ENCODE results near the gene SDR39U1. TPM values are rescaled to one million over a fixed set of nuclear protein-coding genes. Genes with fewer than 3 reads are reported as not detected.

The SDR39U1 gene
- total and polyA plus RNA-seq, 10 of the 15 experiments (the other 5 are each of a cell fraction or from before 2014, with no cell fraction given) = 14.0 to 89.3 (median 42.2) TPM

GRCh38 chr14:24429395-24430142 is 13.0 kb downstream of the SDR39U1 start, which contains the start of the genes CBLN3 and KHNYN (continued):
- no peak for TF ChIP-seq ZBTB11 (CRISPR knock-in tag; IDR thresholded peaks at IDR 0.05)
- TF ChIP-seq LARP7 (IDR thresholded peaks at IDR 0.05) = 0 out of 2 replicates have a peak, but pooled peaks have one; percentile 55
- no peak for TF ChIP-seq FOXM1 (IDR thresholded peaks at IDR 0.05; ENCODE audit: low read depth, low read length)
- no peak for TF ChIP-seq CEBPZ (IDR thresholded peaks at IDR 0.05; ENCODE audit: low read depth, low read length)
- TF ChIP-seq MLLT1 (IDR thresholded peaks at IDR 0.05) = 0 out of 2 replicates have a peak, but pooled peaks have one; percentile 28
- TF ChIP-seq SMAD5 (IDR thresholded peaks at IDR 0.05; ENCODE audit: low read depth) = peak; percentile 49; the same call in 1 of the 2 replicates
- TF ChIP-seq TCF3 (IDR thresholded peaks at IDR 0.05; ENCODE audit: borderline replicate concordance, insufficient read depth, low read depth, low read length) = no peak; the same call in 1 of the 2 replicates
- peak; percentile 70; the same call in 1 of the 2 replicates for TF ChIP-seq RB1 (IDR thresholded peaks at IDR 0.05; ENCODE audit: borderline replicate concordance)
- 0 out of 2 replicates have a peak, but pooled peaks have one; percentile 56 for TF ChIP-seq ZNF217 (IDR thresholded peaks at IDR 0.05)
- peak; percentile 81; the same call in 1 of the 2 replicates for TF ChIP-seq POLR2AphosphoS2 (IDR thresholded peaks at IDR 0.05; ENCODE audit: low read depth, low read length)
- TF ChIP-seq ZNF207 (IDR thresholded peaks at IDR 0.05; ENCODE audit: borderline replicate concordance) = 0 out of 2 replicates have a peak, but pooled peaks have one; percentile 39
- TF ChIP-seq FOS (IDR thresholded peaks at IDR 0.05; ENCODE audit: borderline replicate concordance, extremely low read depth, insufficient read length) = no peak
- 0 out of 2 replicates have a peak, but pooled peaks have one; percentile 58 for TF ChIP-seq CHD1 (IDR thresholded peaks at IDR 0.05; ENCODE audit: low read depth, low read length)
- peak; percentile 24; the same call in 1 of the 2 replicates for TF ChIP-seq RUNX3 (IDR thresholded peaks at IDR 0.05; ENCODE audit: low read length)
